DND-41 (cell line): Measurements from ENCODE around the gene MICALL2.
A peak's percentile ranks its signal among the peaks of the same experiment; 100 is the strongest.

Source experiments
- ATAC-seq: fragments of 200-7000 bp; cut with Tn5 transposase; 3 replicates; pipeline ENCODE4 v1.9.1; 2021; ENCODE audit warnings: low read depth; ENCODE audit not compliant: insufficient read depth
- DNase-seq: peaks from one replicate; pipeline ENCODE4 v3.0.0-alpha.2; 2020
- H2AFZ ChIP-seq: 2 replicates; pipeline ENCODE4 v1.6.0; 2012; ENCODE audit warnings: low read depth, low read length
- H3K27ac ChIP-seq: 2 replicates; pipeline ENCODE4 v1.5.1; 2012; ENCODE audit warnings: low read length, inconsistent platforms
- H3K27me3 ChIP-seq: fragments of 200-600 bp; sonication (generic); 2 replicates; pipeline ENCODE4 v1.6.0; 2012; ENCODE audit warnings: low read length, mild to moderate bottlenecking, inconsistent platforms; ENCODE audit not compliant: insufficient read depth, poor library complexity
- H3K36me3 ChIP-seq: 2 replicates; pipeline ENCODE4 v1.5.1; 2012; ENCODE audit warnings: low read length, inconsistent platforms; ENCODE audit not compliant: insufficient read depth
- H3K4me1 ChIP-seq: 2 replicates; pipeline ENCODE4 v1.5.1; 2012; ENCODE audit warnings: mild to moderate bottlenecking, low read length; ENCODE audit not compliant: insufficient read depth
- H3K4me2 ChIP-seq: 2 replicates; pipeline ENCODE4 v1.6.0; 2012; ENCODE audit warnings: mild to moderate bottlenecking, moderate library complexity, low read length, inconsistent platforms; ENCODE audit not compliant: insufficient read depth
- H3K4me3 ChIP-seq, 2 experiments: fragments of 200-600 bp in 1 of 2; shearing (Covaris generic) in 1 of 2; 2 replicates each; pipeline ENCODE4 v1.5.1; 2012 to 2016; ENCODE audit warnings: inconsistent platforms in 2 of 2, low read length in 2 of 2, mild to moderate bottlenecking in 2 of 2, low read depth in 1 of 2, moderate library complexity in 1 of 2
- H3K79me2 ChIP-seq: 2 replicates; pipeline ENCODE4 v1.6.0; 2012; ENCODE audit warnings: low read length, inconsistent platforms; ENCODE audit not compliant: insufficient read depth
- H3K9ac ChIP-seq: 2 replicates; pipeline ENCODE4 v1.6.0; 2012; ENCODE audit warnings: low read depth, mild to moderate bottlenecking, inconsistent platforms, low read length, moderate library complexity
- H3K9me3 ChIP-seq: 2 replicates; pipeline ENCODE4 v1.5.1; 2012; ENCODE audit warnings: low read length, moderate library complexity, mild to moderate bottlenecking, inconsistent platforms; ENCODE audit not compliant: insufficient read depth, severe bottlenecking
- H4K20me1 ChIP-seq: 2 replicates; pipeline ENCODE4 v1.6.0; 2012; ENCODE audit warnings: low read length; ENCODE audit not compliant: insufficient read depth
- CTCF ChIP-seq: IDR thresholded peaks from 2 replicates; pipeline ENCODE4 v1.5.1; 2012; ENCODE audit warnings: borderline replicate concordance, low read length, moderate library complexity, mild to moderate bottlenecking; ENCODE audit not compliant: poor library complexity, severe bottlenecking; ENCODE audit errors: extremely low read depth
- EZH2 ChIP-seq: IDR thresholded peaks from 3 replicates; pipeline ENCODE4 v1.6.1; 2012; ENCODE audit warnings: borderline replicate concordance, low read depth, mild to moderate bottlenecking, moderate library complexity, low read length, inconsistent platforms; ENCODE audit not compliant: severe bottlenecking

The MICALL2 gene

DNA sequence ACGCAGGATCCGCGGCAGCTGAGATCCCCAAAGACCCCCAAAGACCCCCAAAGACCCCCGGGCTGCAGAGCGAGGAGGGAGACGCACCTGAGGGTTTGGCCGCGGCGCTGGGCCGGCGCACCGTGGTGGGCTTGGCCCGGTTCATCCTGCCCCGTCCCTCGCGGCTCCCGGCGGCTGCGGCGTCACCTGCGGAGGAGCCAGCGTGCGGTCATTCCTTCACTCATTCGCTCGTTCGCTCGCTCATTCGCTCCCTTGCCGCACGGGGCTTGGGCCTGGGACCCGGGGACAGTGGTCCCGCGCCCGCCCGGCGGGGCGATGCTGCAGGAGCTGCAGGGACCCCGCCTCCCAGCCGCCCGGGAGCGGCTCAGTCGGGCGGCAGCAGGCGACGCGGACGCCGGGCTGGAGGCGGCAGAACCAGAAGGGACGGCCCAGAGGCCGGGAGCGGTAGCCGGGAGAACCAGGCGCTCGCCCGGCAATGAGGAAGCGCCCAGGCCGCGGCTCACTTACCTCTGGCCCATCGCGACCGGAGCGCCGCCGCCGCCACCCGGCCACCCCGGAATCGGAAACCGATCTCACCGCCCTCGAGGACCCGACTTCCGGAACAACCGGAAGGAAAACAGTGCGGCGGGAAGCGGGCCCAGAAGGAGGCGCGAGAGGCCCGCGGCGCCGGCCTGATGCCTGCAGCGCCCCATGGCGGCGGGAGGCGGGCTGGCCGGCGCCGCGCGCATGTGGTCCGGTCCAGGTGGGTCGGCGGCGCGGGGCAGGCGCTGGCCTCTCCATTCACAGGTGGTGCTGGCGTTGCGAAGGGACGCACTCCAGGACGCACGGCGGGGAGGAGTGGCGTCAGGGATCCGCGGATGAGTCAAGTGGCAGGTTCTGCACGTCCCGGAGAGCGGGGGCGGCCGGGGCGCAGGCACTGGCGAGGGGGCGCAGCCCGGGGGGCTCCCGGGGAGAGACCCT is 44.8 kb upstream of the MICALL2 start, which contains the start of gene INTS1:
Gene INTS1, minus strand, starts transcription at position 574 of the 960 bp plus-strand sequence. Its CDS starts 429 bp downstream, at position 145.
- peak; percentile 84 for ATAC-seq
- Histone ChIP-seq H3K79me2 (peaks cover 39% of the 10 kb centered on the region), H3K9me3 (no peaks in the 10 kb centered on the region), H3K36me3 (peaks cover 45% of the 10 kb centered on the region), H2AFZ (peak within 1 kb of the TSS; percentile 89), H3K27me3 (no peaks in the 10 kb centered on the region), H3K4me2 (peak within 1 kb of the TSS; percentile 100), H3K9ac (peak within 1 kb of the TSS; percentile 96), H3K4me1 (peaks cover 54% of the 10 kb centered on the region), H3K4me3 (peak within 1 kb of the TSS; percentile 97 to 100), H3K27ac (peak within 1 kb of the TSS; percentile 65), H4K20me1 (peaks cover 41% of the 10 kb centered on the region)
- TF ChIP-seq EZH2 (no peak), CTCF (peak; percentile 91)
- DNase-seq = peak; percentile 92

GRCh38 chr7:1503390-1503789 is 44.1 kb upstream of the MICALL2 start:
- no peak for DNase-seq
- TF ChIP-seq EZH2 (no peak), CTCF (no peak)
- H3K79me2 ChIP-seq = peaks cover 39% of the 10 kb centered on the region

GRCh38 chr7:1502845-1503244 is 43.6 kb upstream of the MICALL2 start:
- peaks cover 55% of the 10 kb centered on the region for H3K36me3 ChIP-seq
- no peak overlapping the region for H2AFZ ChIP-seq
- H3K4me3 ChIP-seq = peak overlapping the region; percentile 97 to 100; a peak in 3 of 4 replicates
- TF ChIP-seq CTCF = no peak
- no peak for TF ChIP-seq EZH2
- peaks cover 39% of the 10 kb centered on the region for H3K79me2 ChIP-seq
- peak overlapping the region; percentile 96 for H3K9ac ChIP-seq
- H3K27me3 ChIP-seq = no peaks in the 10 kb centered on the region
- H3K4me1 ChIP-seq = peaks cover 45% of the 10 kb centered on the region
- H4K20me1 ChIP-seq = peaks cover 41% of the 10 kb centered on the region
- peak overlapping the region; percentile 100 for H3K4me2 ChIP-seq
- no peaks in the 10 kb centered on the region for H3K9me3 ChIP-seq
- DNase-seq (no peak), ATAC-seq (no peak)
- peak overlapping the region; percentile 64 for H3K27ac ChIP-seq

More at GRCh38 chr7:1503390-1503789, 44.1 kb upstream of the MICALL2 start:
- H3K27ac ChIP-seq = peak overlapping the region; percentile 64
- H3K4me1 ChIP-seq = peaks cover 48% of the 10 kb centered on the region
- no peaks in the 10 kb centered on the region for H3K27me3 ChIP-seq
- H3K4me2 ChIP-seq = peak overlapping the region; percentile 100
- no peaks in the 10 kb centered on the region for H3K9me3 ChIP-seq
- H3K9ac ChIP-seq = peak overlapping the region; percentile 96
- peaks cover 41% of the 10 kb centered on the region for H4K20me1 ChIP-seq
- ATAC-seq = no peak
- peak overlapping the region; percentile 97 to 100 for H3K4me3 ChIP-seq
- no peak overlapping the region for H2AFZ ChIP-seq
- H3K36me3 ChIP-seq = peaks cover 50% of the 10 kb centered on the region
